SK-N-SH (cell line): Measurements from ENCODE around the gene CEP290. TPM values are rescaled to one million over a fixed set of nuclear protein-coding genes. Genes with fewer than 3 reads are reported as not detected.

Experiments
- CTCF ChIA-PET: fragments of 300-600, 350-600 bp; formaldehyde crosslinking; extraction: SDS; loops from one replicate; lab custom pipeline; 2021; lab: Yijun Ruan, JAX
- POLR2A ChIA-PET: fragments of 350-600 bp; sonication (Branson Sonifier 250); formaldehyde crosslinking; extraction: SDS; loops from one replicate; lab custom pipeline; 2020; ENCODE audit warnings: antibody characterized with exemption, inconsistent platforms; lab: Yijun Ruan, JAX
- DNase-seq: peaks from one replicate; pipeline ENCODE4 v3.0.0; 2012
- H2AFZ ChIP-seq: fragments of 200-600 bp; sonication (generic); 2 replicates; pipeline ENCODE4 v1.8.1; 2016; ENCODE audit warnings: antibody characterized with exemption, mild to moderate bottlenecking, low read depth
- H3F3A ChIP-seq: fragments of 200-600 bp; sonication (generic); replicated peaks from 2 replicates; pipeline ENCODE3; 2016; ENCODE audit warnings: antibody characterized with exemption, mild to moderate bottlenecking; ENCODE audit not compliant: insufficient read depth
- H3K27ac ChIP-seq, 2 experiments: fragments of 200-500 bp in 1 of 2; fragments of 200-600 bp in 1 of 2; sonication (Bioruptor generic) in 1 of 2; sonication (generic), shearing (Covaris generic) in 1 of 2; 2 replicates each; pipeline versions ENCODE4 v1.5.1 to v1.6.1; 2014 to 2016; ENCODE audit warnings: low read depth in 2 of 2, inconsistent platforms in 1 of 2, low read length in 1 of 2, mild to moderate bottlenecking in 1 of 2, mixed read lengths in 1 of 2
- H3K27me3 ChIP-seq: fragments of 200-600 bp; sonication (generic), shearing (Covaris generic); 2 replicates; pipeline ENCODE4 v1.6.1; 2016; ENCODE audit warnings: mixed run types; ENCODE audit not compliant: insufficient read depth
- H3K36me3 ChIP-seq, 2 experiments: fragments of 200-500 bp in 1 of 2; fragments of 200-600 bp in 1 of 2; sonication (Bioruptor generic) in 1 of 2; sonication (generic) in 1 of 2; replicated peaks in 1 of 2; 2 replicates each; pipeline versions ENCODE3 to v1.5.1; 2014 to 2016; ENCODE audit warnings: low read length in 1 of 2, mild to moderate bottlenecking in 1 of 2; ENCODE audit not compliant: insufficient read depth in 2 of 2, control insufficient read depth in 1 of 2
- H3K4me1 ChIP-seq, 2 experiments: fragments of 200-500 bp in 1 of 2; fragments of 200-600 bp in 1 of 2; sonication (Bioruptor generic) in 1 of 2; sonication (generic), shearing (Covaris generic) in 1 of 2; 2 replicates each; pipeline versions ENCODE4 v1.5.1 to v1.6.1; 2014 to 2016; ENCODE audit warnings: low read depth in 1 of 2, low read length in 1 of 2, mixed run types in 1 of 2; ENCODE audit not compliant: insufficient read depth in 2 of 2, control insufficient read depth in 1 of 2
- H3K4me2 ChIP-seq: fragments of 200-600 bp; sonication (generic), shearing (Covaris generic); 2 replicates; pipeline ENCODE4 v1.6.1; 2017; ENCODE audit warnings: mixed run types
- H3K4me3 ChIP-seq, 2 experiments: fragments of 200-500 bp in 1 of 2; fragments of 200-600 bp in 1 of 2; sonication (Bioruptor generic) in 1 of 2; sonication (generic), shearing (Covaris generic) in 1 of 2; 2 replicates each; pipeline versions ENCODE4 v1.5.1 to v1.8.1; 2014 to 2016; ENCODE audit warnings: low read depth in 2 of 2, inconsistent platforms in 1 of 2, low read length in 1 of 2, mild to moderate bottlenecking in 1 of 2, mixed read lengths in 1 of 2, moderate library complexity in 1 of 2
- H3K79me2 ChIP-seq: fragments of 200-600 bp; sonication (generic); 2 replicates; pipeline ENCODE4 v1.8.1; 2017; ENCODE audit warnings: mild to moderate bottlenecking; ENCODE audit not compliant: insufficient read depth
- H3K9ac ChIP-seq: fragments of 200-600 bp; sonication (generic); 2 replicates; pipeline ENCODE4 v1.6.1; 2017; ENCODE audit warnings: mixed run types
- H3K9me2 ChIP-seq: fragments of 200-600 bp; sonication (generic); 2 replicates; pipeline ENCODE4 v1.6.1; 2017; ENCODE audit warnings: mixed run types
- H3K9me3 ChIP-seq: fragments of 200-600 bp; sonication (generic); 2 replicates; pipeline ENCODE4 v1.6.1; 2017; ENCODE audit warnings: mixed run types, mild to moderate bottlenecking, moderate library complexity
- H4K20me1 ChIP-seq: fragments of 200-600 bp; sonication (generic); 2 replicates; pipeline ENCODE4 v1.6.1; 2017; ENCODE audit warnings: mild to moderate bottlenecking, mixed run types; ENCODE audit not compliant: insufficient read depth
- CTCF ChIP-seq: fragments of 200-600 bp; sonication (generic); IDR thresholded peaks from 2 replicates; pipeline ENCODE4 v1.6.1; 2017; ENCODE audit warnings: antibody characterized with exemption, mild to moderate bottlenecking, moderate library complexity
- FOXJ3 ChIP-seq: sonication (generic); formaldehyde crosslinking; IDR thresholded peaks from 2 replicates; pipeline ENCODE4 v1.5.1; 2020; ENCODE audit warnings: mild to moderate bottlenecking, missing genetic modification reagents
- FOXM1 ChIP-seq: IDR thresholded peaks from 2 replicates; pipeline ENCODE4 v1.4.0; 2012; ENCODE audit warnings: low read depth, mild to moderate bottlenecking
- GABPA ChIP-seq: IDR thresholded peaks from 2 replicates; pipeline ENCODE4 v1.4.0; 2012; ENCODE audit warnings: low read depth, mild to moderate bottlenecking
- GATA2 ChIP-seq: sonication (generic); formaldehyde crosslinking; IDR thresholded peaks from 2 replicates; pipeline ENCODE4 v1.5.0; 2020; ENCODE audit warnings: mild to moderate bottlenecking, missing genetic modification reagents
- IRF3 ChIP-seq: fragments of 150-350 bp; IDR thresholded peaks from 2 replicates; pipeline ENCODE4 v1.6.1; 2016; ENCODE audit warnings: mild to moderate bottlenecking, low read depth, low read length
- MAX ChIP-seq: IDR thresholded peaks from 2 replicates; pipeline ENCODE4 v1.4.0; 2012; ENCODE audit warnings: low read depth
- POLR2AphosphoS5 ChIP-seq: IDR thresholded peaks from 2 replicates; pipeline ENCODE4 v1.6.1; 2012; ENCODE audit warnings: low read depth, low read length
- RCOR1 ChIP-seq: fragments of 150-350 bp; IDR thresholded peaks from 2 replicates; pipeline ENCODE4 v1.6.1; 2017; ENCODE audit warnings: antibody characterized with exemption, low read length
- REST ChIP-seq: IDR thresholded peaks from 2 replicates; pipeline ENCODE4 v1.6.1; 2012; ENCODE audit warnings: mild to moderate bottlenecking, low read depth, low read length, moderate library complexity
- SIN3A ChIP-seq: IDR thresholded peaks from 2 replicates; pipeline ENCODE4 v1.6.1; 2012; ENCODE audit warnings: low read depth, mild to moderate bottlenecking, low read length, moderate library complexity, borderline replicate concordance
- TCF12 ChIP-seq: IDR thresholded peaks from 2 replicates; pipeline ENCODE4 v1.4.0; 2012
- USF1 ChIP-seq: IDR thresholded peaks from 2 replicates; pipeline ENCODE4 v1.4.0; 2012; ENCODE audit warnings: low read depth, borderline replicate concordance
- YY1 ChIP-seq: IDR thresholded peaks from 2 replicates; pipeline ENCODE4 v1.4.0; 2012; ENCODE audit warnings: low read depth, mild to moderate bottlenecking
- WGBS: methylation state at CpG from one replicate; pipeline ENCODE4 v1.1.6; 2017; ENCODE audit warnings: low lambda C conversion rate; 5-methylcytosine and 5-hydroxymethylcytosine counted together
- polyA plus RNA-seq, 3 experiments: library from polyadenylated mRNA; depleted of rRNA; stranded (reverse); fragments of >200 nt; gene quantifications; 2 replicates each; pipeline ENCODE4 v1.2.3, GENCODE V29; 2012

The CEP290 gene
- polyA plus RNA-seq, 1 of the 3 experiments (the other 2 are of a cell fraction): 8.9 TPM

- TF ChIP-seq POLR2AphosphoS5 (no peak), MAX (no peak), REST (no peak), RCOR1 (no peak)
Observed at GRCh38 chr12:88029093-88029665, 112.7 kb downstream of the CEP290 start, which contains the start of gene C12orf50 (continued).

GRCh38 chr12:88026196-88026595 lies 115.7 kb downstream of the CEP290 start:
- WGBS: 79% methylated on average over 1 of the region's 1 CpG
- CTCF ChIA-PET: no interaction called here

More at GRCh38 chr12:88026196-88026595, 115.7 kb downstream of the CEP290 start:
- H3K27ac ChIP-seq: no peak overlapping the region
- no peak overlapping the region for H2AFZ ChIP-seq
- H3K4me1 ChIP-seq: no peaks in the 10 kb centered on the region
- H3K9me3 ChIP-seq: no peaks in the 10 kb centered on the region
- no peaks in the 10 kb centered on the region for H3K79me2 ChIP-seq
- TF ChIP-seq REST: no peak
- no peak for TF ChIP-seq TCF12
- TF ChIP-seq FOXJ3 (CRISPR knock-in tag): no peak
- no peak for TF ChIP-seq GABPA
- TF ChIP-seq USF1: no peak
- no peak for TF ChIP-seq FOXM1
- TF ChIP-seq MAX: no peak
- TF ChIP-seq SIN3A: no peak
- no peak for TF ChIP-seq CTCF
- TF ChIP-seq GATA2 (CRISPR knock-in tag): no peak
- TF ChIP-seq YY1: no peak
- TF ChIP-seq IRF3: no peak
- H3K36me3 ChIP-seq: no peaks in the 10 kb centered on the region
- H3K9me2 ChIP-seq: no peaks in the 10 kb centered on the region
- no peak overlapping the region for H3K9ac ChIP-seq
- H3K4me2 ChIP-seq: no peak overlapping the region
- H3K27me3 ChIP-seq: no peaks in the 10 kb centered on the region
- no peaks in the 10 kb centered on the region for H3F3A ChIP-seq
- no peak for DNase-seq
- no peak overlapping the region for H3K4me3 ChIP-seq
- POLR2A ChIA-PET: no interaction called here
- H4K20me1 ChIP-seq: no peaks in the 10 kb centered on the region
